Measurements from ENCODE around the gene KCTD6.
A peak's percentile ranks its signal among the peaks of the same experiment; 100 is the strongest.

The KCTD6 gene

GRCh38 chr3:58491506-58492402 is at the start of gene KCTD6:
Gene KCTD6 (plus strand): TSS chr3:58492096. CDS start chr3:58498756, 6,660 bp downstream.
- peak; percentile 93 for DNase-seq (ENCODE audit: low spot score)

DNA sequence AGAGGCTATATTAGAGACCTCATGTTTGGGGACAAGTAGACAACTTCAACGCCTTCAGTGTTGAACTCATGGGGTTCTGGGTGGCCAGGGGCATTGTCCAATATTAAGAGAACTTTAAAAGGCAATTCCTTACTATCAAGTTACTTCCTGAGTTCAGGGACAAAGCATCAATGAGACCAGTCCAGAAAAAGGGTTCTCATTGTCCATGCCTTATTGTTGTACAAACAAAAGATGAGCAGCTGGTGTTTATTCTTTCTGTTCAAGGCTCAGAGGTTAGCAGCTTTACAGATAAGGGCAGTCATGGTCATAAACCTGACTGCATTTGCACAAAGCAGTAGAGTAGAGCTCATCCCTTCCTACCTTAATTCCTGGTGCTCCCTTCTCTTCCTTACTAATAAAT is 39.7 kb upstream of the KCTD6 start:
- DNase-seq (ENCODE audit: low spot score), result no peak

DNA sequence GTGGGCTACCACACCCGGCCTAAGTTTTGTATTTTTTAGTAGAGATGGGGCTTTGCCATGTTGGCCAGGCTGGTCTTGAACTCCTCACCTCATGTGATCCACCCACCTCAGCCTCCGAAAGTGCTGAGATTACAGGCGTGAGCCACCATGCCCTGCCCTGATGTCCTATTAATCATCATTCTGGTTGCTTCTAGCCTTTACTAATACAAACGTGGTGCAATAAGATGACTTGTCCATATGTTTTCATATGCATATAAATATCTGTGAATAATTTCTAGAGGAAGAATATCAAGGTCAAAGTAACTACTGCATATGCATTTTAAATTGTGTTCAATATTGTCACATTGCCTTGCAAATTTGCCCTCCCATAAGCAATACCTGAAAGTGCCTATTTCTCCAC is 32.7 kb upstream of the KCTD6 start:
- no peak for DNase-seq (ENCODE audit: low spot score)

DNA sequence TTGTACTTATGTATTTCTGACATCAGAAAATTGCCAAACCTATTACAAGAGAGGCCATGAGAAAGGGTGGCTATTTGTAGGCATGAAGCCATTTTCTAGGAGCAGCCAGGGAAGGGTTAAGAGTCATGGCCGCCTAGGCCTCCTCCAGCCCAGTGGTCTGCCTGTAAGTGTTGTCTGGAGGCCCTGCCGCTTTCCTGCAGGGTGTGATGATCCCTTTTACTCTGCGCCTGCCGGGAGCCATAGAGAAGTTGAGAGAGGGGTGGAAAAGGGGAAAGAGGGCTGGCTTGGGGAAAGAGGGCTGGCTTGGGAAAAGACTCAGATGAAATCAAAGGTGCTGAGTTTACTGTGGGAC is 29.1 kb upstream of the KCTD6 start:
- no peak for DNase-seq (ENCODE audit: low spot score)

- peak; percentile 93 for DNase-seq (ENCODE audit: low spot score)
These were observed 28.5 kb upstream of the KCTD6 start for GRCh38 chr3:58463181-58463941.

GRCh38 chr3:58463942-58464271 is 28.0 kb upstream of the KCTD6 start:
- DNase-seq (ENCODE audit: low spot score), result no peak

DNA sequence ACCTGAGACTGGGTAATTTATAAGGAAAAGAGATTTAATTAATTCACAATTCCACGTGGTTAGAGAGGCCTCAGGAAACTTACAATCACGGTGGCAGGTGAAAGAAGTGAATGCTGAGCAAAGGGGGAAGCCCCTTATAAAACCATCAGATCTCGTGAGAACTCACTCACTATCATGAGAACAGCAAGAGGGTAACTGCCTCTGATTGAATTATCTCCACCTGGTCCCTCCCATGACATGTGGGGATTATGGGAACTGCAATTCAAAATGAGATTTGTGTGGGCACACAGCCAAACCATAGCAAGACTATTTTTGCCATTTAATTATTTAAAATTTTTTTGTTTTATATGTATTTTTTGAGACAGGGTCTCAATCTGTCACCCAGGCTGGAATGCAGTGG is 27.0 kb upstream of the KCTD6 start:
- DNase-seq (ENCODE audit: low spot score), result no peak

- DNase-seq (ENCODE audit: low spot score), result no peak
These were observed 24.9 kb upstream of the KCTD6 start for GRCh38 chr3:58466899-58467563.

DNA sequence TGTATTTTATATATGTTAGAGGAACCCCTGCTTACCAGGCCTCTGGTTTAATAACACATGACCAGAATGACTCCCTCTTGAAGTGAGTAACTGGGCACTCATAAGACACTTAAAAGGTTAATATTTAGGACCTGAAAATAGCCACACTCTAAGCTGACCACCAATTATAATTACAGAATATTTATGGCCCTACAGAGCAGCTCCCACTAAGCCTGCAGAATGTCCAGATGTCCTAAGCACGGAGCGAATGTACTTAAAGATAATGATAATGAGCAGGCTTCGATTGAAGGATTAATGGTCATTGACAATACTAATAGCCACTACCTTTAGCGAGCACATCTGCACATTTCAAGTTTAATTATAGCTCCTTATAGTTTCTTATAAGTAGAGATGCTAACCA is 22.8 kb upstream of the KCTD6 start:
- DNase-seq (ENCODE audit: low spot score), result no peak

DNA sequence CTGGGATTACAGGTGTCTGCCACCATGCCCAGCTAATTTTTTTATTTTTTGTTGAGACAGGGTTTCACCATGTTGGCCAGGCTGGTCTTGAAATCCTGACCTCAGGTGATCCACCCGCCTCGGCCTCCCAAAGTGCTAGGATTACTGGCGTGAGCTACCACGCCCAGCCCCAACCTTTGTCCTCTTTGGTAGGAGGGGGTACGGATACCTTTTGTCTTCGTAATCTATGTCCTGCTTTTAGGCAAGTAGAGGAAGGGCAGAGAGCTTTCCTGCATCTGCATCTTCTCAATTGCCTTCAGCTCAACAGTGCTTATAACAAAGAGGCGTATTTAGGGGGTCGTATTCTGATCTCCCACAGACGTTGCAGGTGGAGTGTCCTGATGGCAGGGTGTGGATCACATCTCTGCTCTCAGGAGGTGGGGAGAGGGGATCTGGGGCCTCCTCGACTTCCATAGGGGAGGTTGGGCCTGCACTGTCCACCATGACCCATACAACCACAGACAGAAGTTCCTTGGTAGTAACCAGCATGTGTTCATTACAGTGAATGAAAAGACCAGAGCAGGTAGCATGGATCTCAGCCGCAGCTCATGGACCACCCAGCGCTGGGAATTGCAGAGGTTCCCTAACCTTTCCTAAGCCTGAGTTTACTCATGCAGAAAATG is 21.4 kb upstream of the KCTD6 start:
- DNase-seq (ENCODE audit: low spot score), result no peak

GRCh38 chr3:58471025-58471887 is 20.6 kb upstream of the KCTD6 start:
- DNase-seq (ENCODE audit: low spot score), result peak; percentile 77

DNA sequence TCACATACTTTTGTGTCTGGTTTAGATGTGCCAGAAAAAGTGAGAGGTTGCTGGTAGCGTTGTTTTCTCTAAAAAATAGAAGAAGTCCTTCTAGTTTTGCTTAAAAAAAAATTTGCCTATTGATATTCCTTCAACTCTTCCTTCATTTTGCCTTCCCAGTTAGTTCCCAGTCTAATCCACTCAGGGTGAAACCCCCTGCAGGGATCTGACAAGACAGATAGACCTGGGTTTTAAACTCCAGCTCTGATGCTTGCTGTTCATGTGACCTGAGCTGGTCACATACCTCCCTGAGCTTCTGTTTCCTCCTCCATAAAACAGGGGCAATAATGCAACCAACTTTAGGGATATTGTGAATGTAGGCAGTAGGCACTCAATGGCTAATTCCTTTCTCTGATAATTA is 18.6 kb upstream of the KCTD6 start:
- no peak for DNase-seq (ENCODE audit: low spot score)

- DNase-seq (ENCODE audit: low spot score), result no peak
These were observed 17.5 kb upstream of the KCTD6 start for GRCh38 chr3:58474348-58474911.

DNA sequence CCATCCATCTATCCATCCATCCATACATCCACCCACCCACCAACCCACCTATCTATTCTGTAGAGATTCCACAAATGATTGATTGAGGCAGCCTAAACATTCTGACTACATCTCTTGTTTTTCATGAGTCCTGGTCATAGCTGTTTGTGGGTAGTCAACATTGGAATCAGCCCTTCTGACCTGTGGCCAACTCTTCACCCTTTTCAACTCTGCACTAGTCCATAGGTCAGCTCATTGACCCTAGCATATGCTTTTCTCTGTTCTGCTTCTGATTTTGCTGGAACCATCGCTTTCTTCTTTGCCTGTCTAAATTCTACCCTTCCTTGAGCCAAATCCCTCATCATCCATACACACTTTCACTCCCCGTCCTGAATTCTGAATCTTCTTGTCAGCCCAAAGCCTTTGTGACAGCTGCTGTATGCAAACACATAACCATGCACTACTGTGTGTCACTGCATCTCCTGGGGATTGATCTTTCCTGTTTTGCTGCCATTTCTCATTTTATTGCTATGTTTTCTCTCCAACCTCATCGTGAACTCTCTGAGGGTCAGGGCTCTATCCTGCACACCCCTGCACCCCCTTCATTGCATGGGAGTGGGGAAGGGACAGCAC is 16.8 kb upstream of the KCTD6 start:
- no peak for DNase-seq (ENCODE audit: low spot score)

DNA sequence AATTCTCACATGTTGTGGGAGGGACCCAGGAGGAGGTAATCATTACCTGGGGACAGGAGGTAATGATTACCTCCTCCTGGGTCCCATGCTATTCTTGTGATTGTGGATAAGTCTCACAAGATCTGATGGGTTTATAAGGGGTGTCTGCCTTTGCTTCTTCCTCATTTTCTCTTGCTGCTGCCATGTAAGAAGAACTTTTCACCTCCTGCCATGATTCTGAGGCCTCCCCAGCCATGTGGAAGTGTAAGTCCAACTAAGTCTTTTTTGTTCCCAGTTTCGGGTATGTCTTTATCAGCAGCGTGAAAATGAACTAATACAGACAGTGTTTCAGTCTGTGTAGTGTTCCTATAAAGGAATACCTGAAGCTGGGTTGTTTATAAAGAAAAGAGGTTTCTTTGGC is 13.1 kb upstream of the KCTD6 start:
- no peak for DNase-seq (ENCODE audit: low spot score)

DNA sequence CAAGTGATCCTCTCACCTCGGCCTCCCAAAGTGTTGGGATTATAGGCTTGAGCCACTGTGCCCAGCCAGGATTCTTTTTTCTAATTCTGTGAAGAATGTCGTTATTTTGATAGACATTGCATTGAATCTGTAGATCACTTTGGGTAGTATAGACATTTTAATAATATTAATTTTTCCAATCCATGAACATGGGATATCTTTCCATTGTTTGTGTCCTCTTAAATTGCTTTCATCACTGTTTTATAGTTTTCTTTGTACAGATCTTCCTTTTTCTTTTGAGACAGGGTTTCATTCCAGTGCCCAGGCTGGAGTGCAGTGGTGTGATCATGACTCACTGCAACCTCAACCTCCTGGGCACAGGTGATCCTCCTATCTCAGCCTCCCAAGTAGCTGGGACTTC is 11.6 kb upstream of the KCTD6 start:
- DNase-seq (ENCODE audit: low spot score), result no peak

- DNase-seq (ENCODE audit: low spot score), result no peak
These were observed 8.8 kb upstream of the KCTD6 start for GRCh38 chr3:58482917-58483636.

GRCh38 chr3:58484045-58484721 is 7.7 kb upstream of the KCTD6 start:
- no peak for DNase-seq (ENCODE audit: low spot score)

GRCh38 chr3:58484722-58485069 is 7.2 kb upstream of the KCTD6 start:
- DNase-seq (ENCODE audit: low spot score), result no peak

Measured in AG08395 (cell line).